Stimulated activated naive CD8-positive, alpha-beta T cell treated with anti-CD3 and anti-CD28 coated beads, Interleukin-15, amount 100 ng/mL, for 72 hours (primary cell): ENCODE measurements around the gene SMG1.
A peak's percentile ranks its signal among the peaks of the same experiment; 100 is the strongest.
"Not testable (repeated sequence)": the region's sequence is repeated elsewhere in the genome, so short reads cannot be mapped to it uniquely, and the experiment has no call there.

Experiments
- ATAC-seq: fragments of 150-1000 bp; cut with Tn5 transposase; 2 replicates; pipeline ENCODE4 v1.10.0; 2021; ENCODE audit warnings: mild to moderate bottlenecking, moderate library complexity
- DNase-seq, 2 donors: peaks; one replicate each; pipeline ENCODE4 v3.0.0; 2021 to 2022
- H3K27ac Mint-ChIP-seq, 2 donors: one replicate each; pipeline ENCODE4 v1.8.0; 2022; ENCODE audit warnings: mild to moderate bottlenecking in 2 of 2, mixed read lengths in 2 of 2, moderate library complexity in 2 of 2
- H3K27me3 Mint-ChIP-seq: one replicate; pipeline ENCODE4 v1.8.0; 2022; ENCODE audit warnings: mixed read lengths
- H3K4me1 Mint-ChIP-seq: one replicate; pipeline ENCODE4 v1.8.0; 2022; ENCODE audit warnings: mild to moderate bottlenecking, mixed read lengths
- H3K4me3 Mint-ChIP-seq, 2 donors: one replicate each; pipeline ENCODE4 v1.8.0; 2022; ENCODE audit warnings: mild to moderate bottlenecking in 2 of 2, mixed read lengths in 2 of 2, moderate library complexity in 1 of 2
- H3K9me3 Mint-ChIP-seq, 2 donors: one replicate each; pipeline ENCODE4 v1.8.0; 2022; ENCODE audit warnings: mixed read lengths in 2 of 2

The SMG1 gene

DNA sequence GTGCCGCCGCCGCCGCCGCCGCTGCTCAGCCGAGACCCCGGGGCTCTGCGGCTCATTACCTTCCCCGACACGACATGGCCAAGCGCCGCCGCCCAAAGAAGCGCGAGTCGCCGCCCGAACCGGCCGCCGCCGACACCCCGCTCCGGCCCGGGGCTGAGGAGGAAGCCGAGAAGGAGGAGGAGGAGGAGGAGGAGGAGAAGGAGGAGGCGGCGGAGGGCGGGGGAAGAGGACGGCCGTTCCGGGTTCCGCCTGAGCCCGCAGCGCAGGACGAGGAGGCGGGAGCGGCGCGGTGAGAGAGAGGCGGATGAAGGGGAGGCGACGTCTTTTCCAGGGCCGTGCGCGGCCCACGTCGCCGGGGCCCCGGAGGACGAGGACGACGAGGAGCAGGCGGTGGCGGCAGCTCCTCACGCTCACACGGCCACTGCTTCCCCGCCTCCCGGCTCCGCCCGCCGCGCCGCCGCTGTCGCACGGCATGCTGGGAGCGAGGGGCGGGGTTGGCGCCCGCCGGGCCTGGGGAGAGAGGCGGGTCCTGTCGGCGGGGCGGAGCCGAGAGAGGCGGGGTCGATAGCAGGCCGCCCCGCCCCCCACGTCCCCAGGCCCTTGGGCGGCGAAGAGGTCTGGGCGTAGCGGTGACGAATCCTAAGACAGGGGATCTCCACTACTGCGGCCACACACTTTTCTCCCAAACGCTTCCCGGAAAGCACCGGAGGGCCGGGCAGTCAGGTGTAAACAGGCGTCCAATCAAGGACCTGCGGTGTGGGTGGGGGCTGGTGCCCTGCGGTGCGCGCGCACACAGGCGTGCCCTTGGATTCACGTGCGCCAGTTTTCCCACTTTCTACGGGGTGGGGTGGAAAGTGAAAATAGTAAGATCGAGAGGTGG lies at the start of gene SMG1:
Gene SMG1 (minus strand): TSS at position 423 of the 880 bp plus-strand sequence. CDS start 367 bp downstream, at position 56.
- DNase-seq (peak; percentile 97 to 99), ATAC-seq (peak; percentile 94)
- not testable (repeated sequence) for H3K27me3 Mint-ChIP-seq, H3K9me3 Mint-ChIP-seq
- H3K27ac Mint-ChIP-seq, result peak within 1 kb of the TSS; percentile 98 to 99
- H3K4me1 Mint-ChIP-seq, result peaks cover 34% of the 10 kb centered on the region
- peak within 1 kb of the TSS; percentile 85 to 100 for H3K4me3 Mint-ChIP-seq

DNA sequence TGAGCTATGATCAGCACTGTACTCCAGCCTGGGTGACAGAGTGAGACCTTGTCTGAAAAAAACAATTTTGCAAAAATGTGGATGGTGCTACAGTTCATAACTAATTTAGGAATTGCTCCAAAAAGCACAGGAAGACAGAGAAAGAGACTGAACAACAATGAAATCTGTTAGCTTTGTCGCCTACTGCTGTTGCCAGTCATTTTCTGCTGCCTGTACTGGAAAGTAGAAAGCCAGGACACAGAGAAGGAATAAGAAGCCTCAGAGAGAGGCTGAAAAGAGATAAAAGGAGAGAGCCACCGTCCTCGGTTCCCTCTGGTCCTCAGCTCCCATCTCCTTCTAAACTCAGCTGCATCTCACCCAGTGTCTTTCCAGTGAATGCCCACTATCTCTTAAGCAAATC lies 48.9 kb upstream of the SMG1 start:
- Mint-ChIP-seq H3K4me3 (no peak overlapping the region), H3K27me3 (peaks cover 38% of the 10 kb centered on the region), H3K9me3 (no peaks in the 10 kb centered on the region), H3K27ac (peak overlapping the region in 1 of 2 donors; percentile 4), H3K4me1 (no peaks in the 10 kb centered on the region)
- DNase-seq (no peak), ATAC-seq (no peak)

DNA sequence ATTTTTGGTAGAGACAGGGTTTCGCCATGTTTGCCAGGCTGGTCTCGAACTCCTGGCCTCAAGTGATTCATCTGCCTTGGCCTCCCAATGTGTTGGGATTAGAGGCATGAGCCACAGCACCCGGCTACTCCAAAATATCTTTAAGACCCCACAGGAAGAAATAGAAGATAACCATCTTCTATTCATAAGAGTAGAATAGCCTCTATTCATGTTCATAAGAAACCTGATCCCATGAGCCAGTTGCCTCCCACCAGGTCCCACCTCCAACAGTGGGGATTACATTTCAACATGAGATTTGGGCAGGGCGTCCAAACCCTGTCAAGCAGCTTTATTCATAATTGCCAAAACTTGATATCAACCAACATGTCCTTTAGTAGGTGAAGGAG lies 43.6 kb upstream of the SMG1 start:
- Mint-ChIP-seq H3K27me3 (peaks cover 1% of the 10 kb centered on the region), H3K4me3 (no peak overlapping the region)
- ATAC-seq, result no peak

DNA sequence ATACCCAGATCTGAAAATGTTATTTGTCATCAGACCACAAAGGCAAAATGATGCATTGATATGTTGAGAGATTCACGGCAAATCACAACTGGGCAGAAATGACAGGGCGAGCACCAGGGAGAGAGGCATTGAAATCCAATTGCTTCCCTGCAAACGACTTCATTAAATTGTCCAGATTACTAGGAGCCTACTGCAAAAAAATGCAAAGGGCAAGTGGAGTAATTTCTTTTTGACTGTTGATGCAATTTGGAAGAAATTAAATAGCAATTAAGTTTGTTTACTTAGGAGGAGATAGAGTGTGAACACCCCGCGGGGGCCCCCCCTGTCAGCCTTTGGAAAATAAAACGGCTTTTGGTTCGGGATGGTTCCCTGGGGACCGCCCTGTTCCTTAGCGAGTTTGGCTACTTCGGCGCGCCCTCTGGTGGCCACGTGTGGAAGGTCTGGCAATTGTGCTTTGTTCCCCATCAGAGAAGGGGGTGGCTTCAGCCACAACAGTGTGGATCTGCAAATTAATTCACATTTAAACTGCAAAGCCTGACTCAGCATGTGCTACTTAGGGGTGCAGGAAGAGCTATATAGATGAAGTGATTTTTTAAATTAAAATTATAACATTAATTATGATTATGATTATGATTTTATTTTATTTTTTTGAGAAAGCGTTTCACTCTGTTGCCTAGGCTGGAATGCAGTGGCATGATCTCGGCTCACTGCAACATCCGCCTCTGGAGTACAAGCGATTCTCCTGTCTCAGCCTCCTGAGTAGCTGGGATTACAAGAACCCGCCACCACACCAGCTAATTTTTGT lies 43.0 kb upstream of the SMG1 start:
- ATAC-seq (peak; percentile 90), DNase-seq (peak; percentile 69 to 70)
- no peak overlapping the region for H3K27ac Mint-ChIP-seq
- H3K27me3 Mint-ChIP-seq, result no peaks in the 10 kb centered on the region
- peak overlapping the region; percentile 32 to 58 for H3K4me3 Mint-ChIP-seq
- H3K4me1 Mint-ChIP-seq, result peaks cover 8% of the 10 kb centered on the region
- no peaks in the 10 kb centered on the region for H3K9me3 Mint-ChIP-seq

More for the DNA sequence above, 43.6 kb upstream of the SMG1 start:
- DNase-seq, result no peak
- no peak overlapping the region for H3K27ac Mint-ChIP-seq
- H3K4me1 Mint-ChIP-seq, result peaks cover 8% of the 10 kb centered on the region
- no peaks in the 10 kb centered on the region for H3K9me3 Mint-ChIP-seq

DNA sequence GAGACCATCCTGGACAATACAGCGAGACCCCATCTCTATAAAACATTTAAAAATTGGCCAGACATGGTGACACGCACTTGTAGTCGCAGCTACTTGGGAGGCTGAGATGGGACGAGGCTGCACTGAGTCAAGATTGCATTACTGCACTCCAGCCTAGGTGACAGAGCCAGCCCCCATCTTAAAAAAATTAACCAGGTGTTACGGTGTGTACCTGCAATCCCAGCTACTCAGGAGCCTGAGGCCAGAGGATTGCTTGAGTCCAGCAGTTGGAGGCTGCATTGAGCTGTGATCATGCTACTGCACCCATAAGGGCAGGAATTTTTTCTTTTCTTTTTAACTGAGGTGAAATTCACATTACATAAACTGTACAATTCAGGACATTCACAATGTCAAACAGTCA lies 40.6 kb upstream of the SMG1 start:
- ATAC-seq (no peak), DNase-seq (no peak)
- no peak overlapping the region for H3K4me3 Mint-ChIP-seq
- H3K9me3 Mint-ChIP-seq, result no peaks in the 10 kb centered on the region
- no peaks in the 10 kb centered on the region for H3K27me3 Mint-ChIP-seq
- H3K27ac Mint-ChIP-seq, result no peak overlapping the region
- H3K4me1 Mint-ChIP-seq, result peaks cover 8% of the 10 kb centered on the region

DNA sequence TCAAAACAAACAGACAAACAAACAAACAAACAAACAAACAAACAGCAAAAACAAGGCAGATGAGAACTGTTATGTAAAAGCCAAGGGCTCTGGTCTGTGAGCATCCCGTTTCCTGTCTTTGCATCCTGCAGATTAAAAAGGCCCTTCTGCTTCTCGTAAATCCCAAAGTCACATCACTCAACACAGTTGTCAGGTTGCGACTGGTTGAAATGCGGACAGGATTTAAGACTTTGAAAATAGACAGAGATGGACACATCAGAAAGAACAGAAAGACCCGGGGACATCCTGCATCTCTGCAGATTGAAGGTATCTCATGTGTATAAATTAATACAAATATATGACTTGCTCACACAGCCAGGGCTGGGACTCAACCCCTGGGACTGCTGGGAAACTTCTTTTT lies 39.3 kb upstream of the SMG1 start:
- no peaks in the 10 kb centered on the region for H3K27me3 Mint-ChIP-seq
- H3K4me1 Mint-ChIP-seq, result peaks cover 8% of the 10 kb centered on the region

DNA sequence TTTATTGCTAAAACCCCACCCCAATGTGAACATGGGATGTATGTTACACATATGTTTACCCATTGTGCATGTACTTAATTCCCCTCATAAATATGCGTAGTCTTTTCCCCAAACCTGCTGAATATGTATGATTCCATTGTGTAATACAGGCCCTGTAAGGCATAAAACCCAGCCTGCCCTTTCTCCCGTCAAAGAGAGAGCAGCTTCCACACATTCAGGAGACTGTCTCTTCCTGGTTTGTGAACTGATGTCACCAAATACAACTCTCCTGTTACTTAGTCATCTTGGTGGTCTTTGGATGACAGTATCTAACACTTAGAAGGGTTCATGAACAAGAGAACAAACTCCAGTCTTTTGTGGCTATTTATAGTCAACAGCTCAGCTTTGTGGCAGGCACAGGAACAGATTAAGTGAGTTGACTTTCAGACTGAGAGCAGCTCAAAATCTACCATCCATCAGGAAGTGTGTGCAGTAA lies 32.9 kb upstream of the SMG1 start:
- no peaks in the 10 kb centered on the region for H3K9me3 Mint-ChIP-seq
- peaks cover 21% of the 10 kb centered on the region for H3K4me1 Mint-ChIP-seq
- no peak overlapping the region for H3K4me3 Mint-ChIP-seq
- H3K27ac Mint-ChIP-seq, result peak overlapping the region in 1 of 2 donors; percentile 68
- H3K27me3 Mint-ChIP-seq, result no peaks in the 10 kb centered on the region
- DNase-seq (no peak), ATAC-seq (peak; percentile 39)

More for the DNA sequence above, 39.3 kb upstream of the SMG1 start:
- Mint-ChIP-seq H3K27ac (no peak overlapping the region), H3K4me3 (no peak overlapping the region), H3K9me3 (no peaks in the 10 kb centered on the region)
- DNase-seq, result no peak
- no peak for ATAC-seq

DNA sequence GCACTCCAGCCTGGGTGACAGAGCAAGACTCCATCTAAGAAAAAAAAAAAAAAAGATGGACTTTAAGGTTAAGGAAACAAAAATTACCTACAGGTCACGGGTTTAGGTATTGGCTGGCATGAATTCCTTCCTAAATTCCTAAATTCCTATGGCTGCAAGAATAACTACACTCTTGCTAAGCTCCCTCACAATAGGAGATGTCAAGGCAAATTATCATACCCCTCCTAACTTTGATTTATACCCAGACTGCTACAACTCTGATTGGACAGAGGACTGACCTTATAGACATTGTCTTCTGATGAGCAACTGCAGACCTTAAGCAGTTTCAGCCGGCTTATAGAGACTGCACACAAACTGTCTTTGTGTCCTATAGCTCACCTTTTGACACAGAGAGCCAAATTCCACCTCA lies 32.4 kb upstream of the SMG1 start:
- DNase-seq (no peak), ATAC-seq (no peak)
- Mint-ChIP-seq H3K4me3 (no peak overlapping the region), H3K9me3 (no peaks in the 10 kb centered on the region), H3K27me3 (no peaks in the 10 kb centered on the region), H3K27ac (no peak overlapping the region), H3K4me1 (peaks cover 21% of the 10 kb centered on the region)

DNA sequence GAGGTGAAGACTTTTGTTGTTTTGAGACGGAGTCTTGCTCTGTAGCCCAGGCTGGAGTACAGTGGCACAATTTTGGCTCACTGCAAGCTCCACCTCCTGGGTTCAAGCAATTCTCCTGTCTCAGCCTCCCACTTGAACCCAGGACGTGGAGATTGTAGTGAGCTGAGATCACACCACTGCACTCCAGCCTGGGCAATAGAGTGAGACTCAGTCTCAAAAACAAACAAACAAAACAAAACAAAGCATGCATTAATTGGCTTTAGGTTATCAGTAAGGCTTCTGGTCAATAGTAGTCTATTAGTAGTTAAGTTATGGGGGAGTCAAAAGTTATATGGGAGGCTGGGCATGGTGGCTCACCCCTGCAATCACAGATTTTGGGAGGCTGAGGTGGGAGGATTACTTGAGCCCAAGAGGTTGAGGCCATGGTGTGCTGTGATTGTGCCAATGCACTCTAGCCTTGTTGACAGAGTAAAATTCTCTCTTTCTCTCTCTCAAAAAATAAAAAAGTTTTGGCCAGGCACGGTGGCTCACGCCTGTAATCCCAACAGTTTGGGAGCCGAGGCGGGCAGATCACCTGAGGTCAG lies 30.5 kb upstream of the SMG1 start:
- H3K4me3 Mint-ChIP-seq, result peak overlapping the region; percentile 83 to 87
- H3K27ac Mint-ChIP-seq, result peak overlapping the region; percentile 84 to 93
- H3K4me1 Mint-ChIP-seq, result peaks cover 21% of the 10 kb centered on the region
- not testable (repeated sequence) for H3K9me3 Mint-ChIP-seq, ATAC-seq, H3K27me3 Mint-ChIP-seq, DNase-seq

DNA sequence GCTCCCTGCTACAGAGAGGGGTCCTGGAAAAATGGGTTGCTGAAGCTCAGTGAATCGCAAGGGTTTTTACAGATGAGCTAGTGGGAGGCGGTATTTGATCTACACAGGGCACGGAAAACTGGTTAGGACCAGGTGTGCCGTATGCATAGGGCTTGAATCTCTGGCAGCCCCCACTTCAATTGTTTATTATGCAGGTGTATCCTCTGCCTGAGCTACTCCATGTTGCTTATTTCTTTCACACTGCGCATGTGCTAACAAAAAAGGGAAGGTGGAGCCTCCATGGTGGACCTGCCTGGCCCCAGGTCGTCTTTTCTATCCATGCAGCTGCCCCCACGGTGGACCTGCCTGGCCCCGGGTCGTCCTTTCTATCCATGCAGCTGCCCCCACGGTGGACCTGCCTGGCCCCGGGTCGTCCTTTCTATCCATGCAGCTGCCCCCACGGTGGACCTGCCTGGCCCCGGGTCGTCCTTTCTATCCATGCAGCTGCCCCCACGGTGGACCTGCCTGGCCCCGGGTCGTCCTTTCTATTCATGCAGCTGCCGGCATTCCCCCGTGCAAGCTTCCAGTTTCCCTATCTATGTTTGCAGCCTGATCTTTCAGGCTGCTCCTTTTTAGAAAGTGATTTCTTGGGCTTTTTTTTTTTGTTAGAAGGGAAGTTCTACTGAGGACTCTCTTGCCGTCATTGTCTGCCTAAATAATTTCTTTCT lies 29.8 kb upstream of the SMG1 start:
- H3K27me3 Mint-ChIP-seq, H3K9me3 Mint-ChIP-seq: not testable (repeated sequence)
- H3K27ac Mint-ChIP-seq, result peak overlapping the region; percentile 84 to 93
- peak; percentile 65 for ATAC-seq
- DNase-seq, result peak; percentile 37 to 40
- H3K4me1 Mint-ChIP-seq, result peaks cover 24% of the 10 kb centered on the region
- peak overlapping the region; percentile 83 to 87 for H3K4me3 Mint-ChIP-seq

DNA sequence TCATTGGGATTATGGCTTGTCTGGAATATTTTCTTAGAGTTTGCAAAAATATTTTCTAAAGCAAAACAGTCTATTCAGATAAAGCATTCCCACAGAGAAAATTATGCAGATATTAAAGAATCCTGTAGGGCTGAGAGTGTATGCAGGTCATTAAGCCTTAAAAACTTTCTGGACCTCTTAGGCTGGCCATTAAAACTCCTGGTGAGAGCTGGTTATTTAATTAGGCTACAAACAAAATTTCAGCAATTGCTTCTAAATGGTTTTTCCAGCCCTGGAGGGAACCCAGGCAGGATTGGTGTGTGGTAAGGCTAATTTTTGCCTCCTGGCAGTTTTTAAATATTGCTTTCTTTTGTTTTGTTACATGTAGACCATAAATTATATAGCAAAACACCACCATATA lies 27.3 kb upstream of the SMG1 start:
- no peaks in the 10 kb centered on the region for H3K27me3 Mint-ChIP-seq
- ATAC-seq (no peak), DNase-seq (no peak)
- H3K9me3 Mint-ChIP-seq, result no peaks in the 10 kb centered on the region
- no peak overlapping the region for H3K27ac Mint-ChIP-seq
- peaks cover 20% of the 10 kb centered on the region for H3K4me1 Mint-ChIP-seq
- H3K4me3 Mint-ChIP-seq, result no peak overlapping the region

DNA sequence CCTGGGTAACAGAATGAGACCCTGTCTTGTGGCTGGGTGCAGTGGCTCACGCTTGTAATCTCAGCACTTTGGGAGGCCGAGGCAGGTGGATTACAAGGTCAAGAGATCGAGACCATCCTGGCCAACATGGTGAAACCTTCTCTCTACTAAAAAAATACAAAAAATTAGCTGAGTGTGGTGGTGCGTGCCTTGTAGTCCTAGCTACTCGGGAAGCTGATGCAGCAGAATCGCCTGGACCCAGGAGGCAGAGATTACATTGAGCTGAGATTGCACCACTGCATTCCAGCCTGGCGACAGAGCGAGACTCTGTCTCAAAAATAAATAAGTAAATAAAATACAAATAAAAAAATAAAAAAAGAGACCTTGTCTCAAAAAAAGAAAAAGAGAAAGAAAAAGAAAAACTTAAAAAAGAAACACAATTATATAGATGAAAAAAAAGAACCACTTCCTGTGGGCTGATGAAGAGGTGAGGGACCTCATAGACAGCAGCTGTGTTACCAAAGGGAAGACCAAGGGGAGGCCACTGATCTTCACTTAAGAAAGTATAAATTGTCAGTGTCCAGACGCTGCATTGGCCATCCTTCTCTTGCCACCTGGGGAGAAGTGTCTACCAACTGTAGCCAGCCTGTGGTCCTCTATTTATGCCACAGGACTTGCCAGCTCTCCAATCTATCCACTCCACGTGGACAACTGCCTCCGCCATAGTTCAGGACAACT lies 24.4 kb upstream of the SMG1 start:
- Mint-ChIP-seq H3K4me3 (no peak overlapping the region), H3K9me3 (no peaks in the 10 kb centered on the region), H3K4me1 (peaks cover 21% of the 10 kb centered on the region), H3K27me3 (no peaks in the 10 kb centered on the region), H3K27ac (no peak overlapping the region)
- DNase-seq (no peak), ATAC-seq (no peak)

DNA sequence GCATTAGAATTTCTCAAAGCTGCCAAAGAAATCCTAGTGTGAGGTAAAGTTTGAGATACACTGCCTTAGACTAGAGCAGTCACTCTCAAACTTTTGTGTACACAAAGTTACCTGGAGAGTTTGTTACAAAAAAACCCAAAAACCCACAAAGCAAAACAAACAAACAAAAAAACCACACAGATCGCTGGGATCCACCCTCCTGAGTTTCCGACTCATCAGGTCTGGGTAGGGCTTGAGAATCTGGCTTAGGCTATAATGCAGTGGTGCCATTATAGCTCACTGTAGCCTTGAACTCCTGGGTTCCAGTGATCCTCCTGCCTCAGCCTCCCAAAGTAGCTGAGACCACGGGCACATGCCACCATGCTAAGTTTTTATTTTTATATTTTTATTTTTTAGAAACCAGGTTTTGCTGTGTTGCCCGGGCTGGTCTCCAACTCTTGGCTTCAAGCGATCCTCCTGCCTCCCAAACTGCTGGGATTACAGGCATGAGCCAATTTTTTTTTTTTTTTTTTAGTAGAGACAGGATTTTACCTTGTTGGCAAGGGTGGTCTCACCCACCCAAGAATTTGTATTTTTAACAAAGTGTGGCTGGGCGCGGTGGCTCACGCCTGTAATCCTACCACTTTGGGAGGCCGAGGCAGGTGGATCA lies 22.3 kb upstream of the SMG1 start:
- Mint-ChIP-seq H3K9me3 (peaks cover 0 to 4% of the 10 kb centered on the region in 2 donors), H3K27me3 (no peaks in the 10 kb centered on the region), H3K27ac (no peak overlapping the region), H3K4me3 (no peak overlapping the region), H3K4me1 (peaks cover 19% of the 10 kb centered on the region)
- ATAC-seq (no peak), DNase-seq (no peak)

DNA sequence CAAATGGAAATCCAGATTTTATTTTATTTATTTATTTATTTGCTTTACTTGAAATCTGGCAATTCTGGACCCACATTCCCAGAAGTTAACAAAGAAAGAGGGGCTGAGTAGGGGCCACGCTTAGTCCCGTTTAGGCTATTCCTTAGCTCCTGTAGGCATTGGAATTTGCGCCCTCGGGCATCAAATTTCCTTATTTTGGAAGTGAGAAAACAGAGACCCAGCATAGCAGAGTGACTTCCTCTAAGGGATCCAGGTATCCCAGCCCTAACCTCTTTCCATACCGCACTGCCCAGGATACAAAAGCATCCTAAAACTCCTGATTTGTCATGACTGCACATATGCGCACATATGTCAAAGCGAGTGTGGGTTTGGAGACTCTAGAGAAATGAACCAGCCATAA lies 19.0 kb upstream of the SMG1 start:
- H3K27me3 Mint-ChIP-seq, result no peaks in the 10 kb centered on the region
- H3K4me1 Mint-ChIP-seq, result peaks cover 13% of the 10 kb centered on the region
- H3K4me3 Mint-ChIP-seq, result no peak overlapping the region
- ATAC-seq (no peak), DNase-seq (no peak)
- no peak overlapping the region for H3K27ac Mint-ChIP-seq
- H3K9me3 Mint-ChIP-seq, result peaks cover 0 to 5% of the 10 kb centered on the region in 2 donors
